HCT116 (cell line): ENCODE data around the gene DTD1. TPM values are rescaled to one million over a fixed set of nuclear protein-coding genes. Genes with fewer than 3 reads are reported as not detected.

Experiments
- ATAC-seq: fragments of 200-7000 bp; cut with Tn5 transposase; 2 replicates; pipeline ENCODE4 v1.9.1; 2020; ENCODE audit warnings: mild to moderate bottlenecking, moderate library complexity
- BruUV-seq: library from RNA; stranded (reverse); fragments of 400-500 nt; replicated peaks from 2 replicates; lab custom pipeline; 2021; lab: Mats Ljungman, UMichigan
- CTCF ChIA-PET: fragments of 300-600 bp; sonication (Branson Sonifier 250); formaldehyde crosslinking; loops from one replicate; lab custom pipeline; 2021; ENCODE audit warnings: antibody characterized with exemption; lab: Charles Lee
- POLR2A ChIA-PET: fragments of 300-600, 350-600 bp; sonication (Branson Sonifier 250); formaldehyde crosslinking; loops from one replicate; lab custom pipeline; 2021; ENCODE audit warnings: antibody characterized with exemption; lab: Charles Lee
- RAD21 ChIA-PET, 2 experiments: fragments of 300-600 bp; sonication (Branson Sonifier 250); formaldehyde crosslinking; loops; one replicate each; lab custom pipeline; 2023; ENCODE audit warnings: low total read pairs in 2 of 2; ENCODE audit not compliant: uncharacterized antibody in 2 of 2, unreplicated experiment in 2 of 2, low non-redundant PET in 1 of 2; lab: Charles Lee
- DNase-seq: peaks from one replicate; pipeline ENCODE4 v3.0.0-alpha.2; 2010; ENCODE audit warnings: low read depth, low spot score
- H2AFZ ChIP-seq: fragments of 200-600 bp; shearing (Covaris generic), sonication (generic); 2 replicates; pipeline ENCODE4 v1.6.1; 2017; ENCODE audit warnings: low read depth, mixed run types, mixed read lengths, antibody characterized with exemption, low read length; ENCODE audit not compliant: poor library complexity, severe bottlenecking
- H3K27ac ChIP-seq: 2 replicates; pipeline ENCODE4 v1.5.1; 2012; ENCODE audit warnings: low read depth, low read length
- H3K27me3 ChIP-seq: fragments of 200-600 bp; sonication (generic); 2 replicates; pipeline ENCODE4 v1.6.1; 2016; ENCODE audit warnings: mixed run types, low read length, mixed read lengths; ENCODE audit not compliant: insufficient read depth
- H3K36me3 ChIP-seq, 2 experiments: fragments of 200-500 bp in 1 of 2; fragments of 200-600 bp in 1 of 2; sonication (Bioruptor generic) in 1 of 2; sonication (generic) in 1 of 2; 2 replicates each; pipeline versions ENCODE4 v1.5.1 to v1.6.1; 2014 to 2016; ENCODE audit warnings: low read length in 2 of 2, inconsistent platforms in 1 of 2, mixed read lengths in 1 of 2, mixed run types in 1 of 2; ENCODE audit not compliant: insufficient read depth in 2 of 2, control insufficient read depth in 1 of 2
- H3K4me1 ChIP-seq, 2 experiments: fragments of 200-600 bp in 1 of 2; sonication (generic) in 1 of 2; 2 replicates each; pipeline versions ENCODE4 v1.5.1 to v1.6.1; 2012 to 2017; ENCODE audit warnings: low read length in 2 of 2, inconsistent platforms in 1 of 2, mild to moderate bottlenecking in 1 of 2, mixed read lengths in 1 of 2, mixed run types in 1 of 2, moderate library complexity in 1 of 2; ENCODE audit not compliant: insufficient read depth in 2 of 2, control insufficient read depth in 1 of 2
- H3K4me2 ChIP-seq: fragments of 200-600 bp; sonication (generic); 2 replicates; pipeline ENCODE4 v1.6.1; 2017; ENCODE audit warnings: mixed run types, low read length, mixed read lengths
- H3K4me3 ChIP-seq, 2 experiments: fragments of 200-600 bp in 1 of 2; sonication (generic) in 1 of 2; replicated peaks in 1 of 2; 2 replicates each; pipeline ENCODE4 v1.5.1; 2011 to 2016; ENCODE audit warnings: low read length in 2 of 2, control low read depth in 1 of 2, low read depth in 1 of 2, mild to moderate bottlenecking in 1 of 2, mixed read lengths in 1 of 2, mixed run types in 1 of 2
- H3K79me2 ChIP-seq: fragments of 200-600 bp; sonication (generic); 2 replicates; pipeline ENCODE4 v1.6.1; 2017; ENCODE audit warnings: mild to moderate bottlenecking, mixed run types, low read length, moderate library complexity, mixed read lengths; ENCODE audit not compliant: insufficient read depth
- H3K9ac ChIP-seq: fragments of 200-600 bp; sonication (generic); 2 replicates; pipeline ENCODE4 v1.6.1; 2016; ENCODE audit warnings: low read length, mixed read lengths
- H3K9me2 ChIP-seq: fragments of 200-600 bp; sonication (generic), shearing (Covaris generic); 2 replicates; pipeline ENCODE4 v1.6.1; 2017; ENCODE audit warnings: mixed run types, mild to moderate bottlenecking, moderate library complexity; ENCODE audit not compliant: insufficient read depth
- H3K9me3 ChIP-seq, 2 experiments: fragments of 200-500 bp in 1 of 2; fragments of 200-600 bp in 1 of 2; sonication (Bioruptor generic) in 1 of 2; sonication (generic) in 1 of 2; 2 replicates each; pipeline ENCODE4 v1.6.1; 2014 to 2017; ENCODE audit warnings: low read length in 2 of 2, mixed read lengths in 2 of 2, inconsistent platforms in 1 of 2, low read depth in 1 of 2, mild to moderate bottlenecking in 1 of 2, mixed run types in 1 of 2, moderate library complexity in 1 of 2; ENCODE audit not compliant: control insufficient read depth in 1 of 2, insufficient read depth in 1 of 2
- H4K20me1 ChIP-seq: fragments of 200-600 bp; sonication (generic), shearing (Covaris generic); 2 replicates; pipeline ENCODE4 v1.6.1; 2017; ENCODE audit warnings: mixed run types, mild to moderate bottlenecking, moderate library complexity; ENCODE audit not compliant: insufficient read depth
- CTCF ChIP-seq, 3 experiments: fragments of 200-600 bp in 1 of 3; sonication (generic) in 1 of 3; IDR thresholded peaks in 2 of 3; conservative IDR thresholded peaks in 1 of 3; 2 replicates each; pipeline ENCODE4 v1.5.1; 2012 to 2017; ENCODE audit warnings: low read depth in 2 of 3, low read length in 2 of 3, antibody characterized with exemption in 1 of 3, borderline replicate concordance in 1 of 3, control low read depth in 1 of 3, mild to moderate bottlenecking in 1 of 3, mixed read lengths in 1 of 3, mixed run types in 1 of 3, moderate library complexity in 1 of 3; ENCODE audit not compliant: insufficient read depth in 1 of 3
- ELF1 ChIP-seq: IDR thresholded peaks from 2 replicates; pipeline ENCODE4 v1.6.1; 2012; ENCODE audit warnings: low read depth, borderline replicate concordance
- EZH2phosphoT487 ChIP-seq: fragments of 200-600 bp; IDR thresholded peaks from 2 replicates; pipeline ENCODE4 v1.6.1; 2018; ENCODE audit warnings: antibody characterized with exemption, borderline replicate concordance
- FOSL1 ChIP-seq: IDR thresholded peaks from 2 replicates; pipeline ENCODE4 v1.6.1; 2012; ENCODE audit warnings: low read depth
- POLR2A ChIP-seq: IDR thresholded peaks from 2 replicates; pipeline ENCODE4 v1.7.0; 2011; ENCODE audit warnings: borderline replicate concordance; ENCODE audit not compliant: insufficient read depth, insufficient read length; ENCODE audit errors: extremely low read depth
- SP1 ChIP-seq: IDR thresholded peaks from 2 replicates; pipeline ENCODE4 v1.6.1; 2012; ENCODE audit warnings: low read depth
- YY1 ChIP-seq: IDR thresholded peaks from 2 replicates; pipeline ENCODE4 v1.6.1; 2011; ENCODE audit warnings: low read length, low read depth, moderate library complexity, mild to moderate bottlenecking; ENCODE audit not compliant: insufficient replicate concordance; ENCODE audit errors: extremely low read depth
- ZFX ChIP-seq: fragments of 450-650 bp; IDR thresholded peaks from 2 replicates; pipeline ENCODE4 v1.6.1; 2017
- ZNF274 ChIP-seq: fragments of 200-500 bp; sonication (Bioruptor generic); IDR thresholded peaks from 2 replicates; pipeline ENCODE4 v1.6.1; 2014; ENCODE audit warnings: mild to moderate bottlenecking, low read depth, low read length, inconsistent platforms
- intact Hi-C: fragments of 100-400 bp; cut with micrococcal nuclease; formaldehyde crosslinking; loops from 2 replicates; pipeline ENCODE4 v1.10.0; 2022
- total RNA-seq: library from RNA; stranded (reverse); gene quantifications from one replicate; pipeline ENCODE4 v1.2.1, GENCODE V29; 2021; ENCODE audit not compliant: unreplicated experiment
- TF ChIP-seq, protein P1 (sequence below): IDR thresholded peaks from 2 replicates; pipeline ENCODE4 v1.6.1; 2011; ENCODE audit warnings: mild to moderate bottlenecking, low read length, moderate library complexity; ENCODE audit not compliant: insufficient replicate concordance; ENCODE audit errors: extremely low read depth

DTD1 gene
- total RNA-seq, 1 experiment from 2014 or later: 54.5 TPM

- peak overlapping the region; percentile 72 for H3K9ac ChIP-seq
- H2AFZ ChIP-seq: no peak overlapping the region
- H3K79me2 ChIP-seq: peaks cover 36% of the 10 kb centered on the region
- intact Hi-C loops: loop anchor here (5.0 kb wide), 1 partner anchor 81 kb away; the partner anchor contains the start of gene SEC23B
- peak overlapping the region; percentile 94 for H3K4me2 ChIP-seq
- POLR2A ChIA-PET: no interaction called here
- H3K9me2 ChIP-seq: no peaks in the 10 kb centered on the region
- peak overlapping the region; percentile 67 for H3K27ac ChIP-seq
- no peaks in the 10 kb centered on the region for H3K9me3 ChIP-seq
- CTCF ChIA-PET: no interaction called here
- ATAC-seq: no peak
- H3K4me1 ChIP-seq: peaks cover 8 to 17% of the 10 kb centered on the region in 2 experiments; a peak in 3 of 4 replicates
- no peaks in the 10 kb centered on the region; a peak in 1 of 4 replicates for H3K36me3 ChIP-seq
- BruUV-seq: TSS peak; percentile 49
- DNase-seq: no peak
- no peak for TF ChIP-seq ELF1
- no peak for TF ChIP-seq ZFX
- TF ChIP-seq CTCF (IDR thresholded peaks at IDR 0.05 in 2 of 3, conservative IDR thresholded peaks at IDR 0.05 in 1 of 3; ENCODE audit: borderline replicate concordance in 1 of 3, insufficient read depth in 1 of 3, low read depth in 2 of 3, low read length in 2 of 3): no peak
- peak overlapping the region; percentile 71 to 82 for H3K4me3 ChIP-seq
- RAD21 ChIA-PET: no interaction called here
- H3K27me3 ChIP-seq: no peaks in the 10 kb centered on the region
- H4K20me1 ChIP-seq: no peaks in the 10 kb centered on the region
Observed at GRCh38 chr20:18588574-18588933, 700 bp downstream of the DTD1 start.

- Histone ChIP-seq H3K4me2 (no peak overlapping the region; the same call in 1 of the 2 replicates), H4K20me1 (no peaks in the 10 kb centered on the region), H3K27ac (no peak overlapping the region), H3K9ac (no peak overlapping the region), H3K4me3 (no peak overlapping the region), H3K79me2 (peaks cover 36% of the 10 kb centered on the region), H3K9me2 (no peaks in the 10 kb centered on the region), H3K4me1 (peaks cover 8 to 17% of the 10 kb centered on the region in 2 experiments; a peak in 3 of 4 replicates), H3K9me3 (no peaks in the 10 kb centered on the region), H2AFZ (no peak overlapping the region), H3K36me3 (no peaks in the 10 kb centered on the region; a peak in 1 of 4 replicates), H3K27me3 (no peaks in the 10 kb centered on the region)
- ATAC-seq: no peak
- intact Hi-C loops: loop anchor here (5.0 kb wide), 1 partner anchor 83 kb away; the partner anchor contains the start of gene SEC23B
- ChIA-PET POLR2A (no interaction called here), CTCF (no interaction called here), RAD21 (no interaction called here)
- TF ChIP-seq POLR2A (no peak), YY1 (no peak), SP1 (no peak), EZH2phosphoT487 (no peak), ZNF274 (no peak), FOSL1 (no peak)
- TF ChIP-seq, protein P1, sequence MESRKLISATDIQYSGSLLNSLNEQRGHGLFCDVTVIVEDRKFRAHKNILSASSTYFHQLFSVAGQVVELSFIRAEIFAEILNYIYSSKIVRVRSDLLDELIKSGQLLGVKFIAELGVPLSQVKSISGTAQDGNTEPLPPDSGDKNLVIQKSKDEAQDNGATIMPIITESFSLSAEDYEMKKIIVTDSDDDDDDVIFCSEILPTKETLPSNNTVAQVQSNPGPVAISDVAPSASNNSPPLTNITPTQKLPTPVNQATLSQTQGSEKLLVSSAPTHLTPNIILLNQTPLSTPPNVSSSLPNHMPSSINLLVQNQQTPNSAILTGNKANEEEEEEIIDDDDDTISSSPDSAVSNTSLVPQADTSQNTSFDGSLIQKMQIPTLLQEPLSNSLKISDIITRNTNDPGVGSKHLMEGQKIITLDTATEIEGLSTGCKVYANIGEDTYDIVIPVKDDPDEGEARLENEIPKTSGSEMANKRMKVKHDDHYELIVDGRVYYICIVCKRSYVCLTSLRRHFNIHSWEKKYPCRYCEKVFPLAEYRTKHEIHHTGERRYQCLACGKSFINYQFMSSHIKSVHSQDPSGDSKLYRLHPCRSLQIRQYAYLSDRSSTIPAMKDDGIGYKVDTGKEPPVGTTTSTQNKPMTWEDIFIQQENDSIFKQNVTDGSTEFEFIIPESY: no peak
- no peak for DNase-seq
- BruUV-seq: no TSS peak
Observed at GRCh38 chr20:18589941-18590674, 2.3 kb downstream of the DTD1 start.
